ENCODE data around the gene CPPED1.

CPPED1 gene

GRCh38 chr16:12732600-12732999, 71.1 kb downstream of the CPPED1 start:
- Mint-ChIP-seq H3K4me3 (no peak overlapping the region), H3K27me3 (no peaks in the 10 kb centered on the region), H3K9me3 (peaks cover 9 to 14% of the 10 kb centered on the region in 2 donors), H3K4me1 (ENCODE audit: low read depth in 2 of 2) (peaks cover 0 to 3% of the 10 kb centered on the region in 2 donors), H3K36me3 (ENCODE audit: insufficient read depth) (no peaks in the 10 kb centered on the region), H3K27ac (no peak overlapping the region)
- ATAC-seq (replicated peaks) (no peak), DNase-seq (no peak)

GRCh38 chr16:12729448-12729847, 74.2 kb downstream of the CPPED1 start:
- H3K4me1 Mint-ChIP-seq (ENCODE audit: low read depth in 2 of 2), result peaks cover 0 to 1% of the 10 kb centered on the region in 2 donors

GRCh38 chr16:12728469-12728868, 75.2 kb downstream of the CPPED1 start:
- ATAC-seq (replicated peaks) (no peak), DNase-seq (no peak)
- Mint-ChIP-seq H3K4me1 (ENCODE audit: low read depth in 2 of 2) (peaks cover 0 to 1% of the 10 kb centered on the region in 2 donors), H3K9me3 (peaks cover 8 to 12% of the 10 kb centered on the region in 2 donors), H3K27ac (no peak overlapping the region), H3K27me3 (no peaks in the 10 kb centered on the region), H3K36me3 (ENCODE audit: insufficient read depth) (no peaks in the 10 kb centered on the region), H3K4me3 (no peak overlapping the region)

More at GRCh38 chr16:12729448-12729847, 74.2 kb downstream of the CPPED1 start:
- ATAC-seq (replicated peaks) (no peak), DNase-seq (no peak)
- Mint-ChIP-seq H3K9me3 (peaks cover 9 to 14% of the 10 kb centered on the region in 2 donors), H3K27me3 (no peaks in the 10 kb centered on the region), H3K27ac (no peak overlapping the region), H3K36me3 (ENCODE audit: insufficient read depth) (no peaks in the 10 kb centered on the region), H3K4me3 (no peak overlapping the region)

GRCh38 chr16:12724226-12724625, 79.5 kb downstream of the CPPED1 start:
- Mint-ChIP-seq H3K27me3 (no peaks in the 10 kb centered on the region), H3K36me3 (ENCODE audit: insufficient read depth) (peaks cover 4% of the 10 kb centered on the region), H3K9me3 (no peaks in the 10 kb centered on the region), H3K4me1 (ENCODE audit: low read depth in 2 of 2) (peaks cover 0 to 1% of the 10 kb centered on the region in 2 donors), H3K4me3 (no peak overlapping the region), H3K27ac (no peak overlapping the region)
- ATAC-seq (replicated peaks), result no peak
- DNase-seq, result no peak

- DNase-seq (no peak), ATAC-seq (replicated peaks) (no peak)
- peaks cover 4% of the 10 kb centered on the region for H3K36me3 Mint-ChIP-seq (ENCODE audit: insufficient read depth)
- no peaks in the 10 kb centered on the region for H3K4me1 Mint-ChIP-seq (ENCODE audit: low read depth in 2 of 2)
- no peaks in the 10 kb centered on the region for H3K9me3 Mint-ChIP-seq
- no peak overlapping the region for H3K4me3 Mint-ChIP-seq
- no peaks in the 10 kb centered on the region for H3K27me3 Mint-ChIP-seq
- no peak overlapping the region for H3K27ac Mint-ChIP-seq
Measured at GRCh38 chr16:12723681-12724080, 80.0 kb downstream of the CPPED1 start.

- H3K4me1 Mint-ChIP-seq (ENCODE audit: low read depth in 2 of 2), result no peaks in the 10 kb centered on the region
- H3K27ac Mint-ChIP-seq, result no peak overlapping the region
- DNase-seq, result no peak
- ATAC-seq (replicated peaks), result no peak
- no peaks in the 10 kb centered on the region for H3K27me3 Mint-ChIP-seq
- H3K36me3 Mint-ChIP-seq (ENCODE audit: insufficient read depth), result peaks cover 7% of the 10 kb centered on the region
- no peaks in the 10 kb centered on the region for H3K9me3 Mint-ChIP-seq
- no peak overlapping the region for H3K4me3 Mint-ChIP-seq
Measured at GRCh38 chr16:12721841-12722421, 81.8 kb downstream of the CPPED1 start.

- DNase-seq (no peak), ATAC-seq (replicated peaks) (no peak)
- H3K27ac Mint-ChIP-seq, result no peak overlapping the region
- H3K27me3 Mint-ChIP-seq, result no peaks in the 10 kb centered on the region
- peaks cover 0 to 2% of the 10 kb centered on the region in 2 donors for H3K9me3 Mint-ChIP-seq
- H3K4me1 Mint-ChIP-seq (ENCODE audit: low read depth in 2 of 2), result no peaks in the 10 kb centered on the region
- peaks cover 7% of the 10 kb centered on the region for H3K36me3 Mint-ChIP-seq (ENCODE audit: insufficient read depth)
- no peak overlapping the region for H3K4me3 Mint-ChIP-seq
Measured at GRCh38 chr16:12719972-12720371, 83.7 kb downstream of the CPPED1 start.

GRCh38 chr16:12716658-12717057, 87.0 kb downstream of the CPPED1 start:
- Mint-ChIP-seq H3K4me1 (ENCODE audit: low read depth in 2 of 2) (no peaks in the 10 kb centered on the region), H3K36me3 (ENCODE audit: insufficient read depth) (peaks cover 7% of the 10 kb centered on the region), H3K27me3 (no peaks in the 10 kb centered on the region), H3K27ac (no peak overlapping the region), H3K9me3 (peaks cover 0 to 2% of the 10 kb centered on the region in 2 donors), H3K4me3 (no peak overlapping the region)
- ATAC-seq (replicated peaks) (no peak), DNase-seq (no peak)

- peaks cover 0 to 4% of the 10 kb centered on the region in 2 donors for H3K4me1 Mint-ChIP-seq (ENCODE audit: low read depth in 2 of 2)
- peaks cover 0 to 6% of the 10 kb centered on the region in 2 donors for H3K9me3 Mint-ChIP-seq
- H3K4me3 Mint-ChIP-seq, result no peak overlapping the region
- H3K27me3 Mint-ChIP-seq, result no peaks in the 10 kb centered on the region
- no peak for DNase-seq
- no peak overlapping the region for H3K27ac Mint-ChIP-seq
- peaks cover 3% of the 10 kb centered on the region for H3K36me3 Mint-ChIP-seq (ENCODE audit: insufficient read depth)
- ATAC-seq (replicated peaks), result no peak
Measured at GRCh38 chr16:12709807-12710206, 93.9 kb downstream of the CPPED1 start.

GRCh38 chr16:12708266-12708665, 95.4 kb downstream of the CPPED1 start:
- no peak overlapping the region for H3K4me3 Mint-ChIP-seq
- ATAC-seq (replicated peaks) (no peak), DNase-seq (no peak)
- peaks cover 0 to 6% of the 10 kb centered on the region in 2 donors for H3K9me3 Mint-ChIP-seq
- no peak overlapping the region for H3K27ac Mint-ChIP-seq
- peaks cover 0 to 4% of the 10 kb centered on the region in 2 donors for H3K4me1 Mint-ChIP-seq (ENCODE audit: low read depth in 2 of 2)
- peaks cover 3% of the 10 kb centered on the region for H3K36me3 Mint-ChIP-seq (ENCODE audit: insufficient read depth)
- H3K27me3 Mint-ChIP-seq, result no peaks in the 10 kb centered on the region

- ATAC-seq (replicated peaks) (no peak), DNase-seq (no peak)
- Mint-ChIP-seq H3K4me1 (ENCODE audit: low read depth in 2 of 2) (peaks cover 0 to 4% of the 10 kb centered on the region in 2 donors), H3K9me3 (peaks cover 0 to 6% of the 10 kb centered on the region in 2 donors), H3K4me3 (no peak overlapping the region), H3K27ac (no peak overlapping the region), H3K36me3 (ENCODE audit: insufficient read depth) (peaks cover 3% of the 10 kb centered on the region), H3K27me3 (no peaks in the 10 kb centered on the region)
Measured at GRCh38 chr16:12706628-12707027, 97.1 kb downstream of the CPPED1 start.

GRCh38 chr16:12704492-12705111, 99.1 kb downstream of the CPPED1 start:
- no peak overlapping the region for H3K27ac Mint-ChIP-seq
- H3K4me1 Mint-ChIP-seq (ENCODE audit: low read depth in 2 of 2), result peaks cover 0 to 4% of the 10 kb centered on the region in 2 donors
- peaks cover 3% of the 10 kb centered on the region for H3K36me3 Mint-ChIP-seq (ENCODE audit: insufficient read depth)
- H3K27me3 Mint-ChIP-seq, result no peaks in the 10 kb centered on the region
- ATAC-seq (replicated peaks) (no peak), DNase-seq (no peak)
- H3K9me3 Mint-ChIP-seq, result no peaks in the 10 kb centered on the region
- H3K4me3 Mint-ChIP-seq, result no peak overlapping the region

- Mint-ChIP-seq H3K27me3 (no peaks in the 10 kb centered on the region), H3K27ac (no peak overlapping the region), H3K36me3 (ENCODE audit: insufficient read depth) (peaks cover 3% of the 10 kb centered on the region), H3K4me1 (ENCODE audit: low read depth in 2 of 2) (peaks cover 0 to 4% of the 10 kb centered on the region in 2 donors), H3K9me3 (no peaks in the 10 kb centered on the region), H3K4me3 (no peak overlapping the region)
- no peak for ATAC-seq (replicated peaks)
- DNase-seq, result no peak
Measured at GRCh38 chr16:12703935-12704334, 99.8 kb downstream of the CPPED1 start.

- Mint-ChIP-seq H3K4me1 (ENCODE audit: low read depth in 2 of 2) (peaks cover 0 to 5% of the 10 kb centered on the region in 2 donors), H3K4me3 (no peak overlapping the region), H3K27me3 (no peaks in the 10 kb centered on the region), H3K36me3 (ENCODE audit: insufficient read depth) (no peaks in the 10 kb centered on the region), H3K27ac (no peak overlapping the region), H3K9me3 (no peaks in the 10 kb centered on the region)
- ATAC-seq (replicated peaks) (no peak), DNase-seq (no peak)
Measured at GRCh38 chr16:12700161-12700560, 103.5 kb downstream of the CPPED1 start.

Measured in effector memory CD8-positive, alpha-beta T cell (primary cell).